GM12873 (cell line): Measurements from ENCODE around the gene BCL2L13.

Experiments
- TF ChIP-seq, protein P1 (sequence below): IDR thresholded peaks from 2 replicates; pipeline ENCODE4 v1.5.1; 2012; ENCODE audit warnings: low read depth, mild to moderate bottlenecking, moderate library complexity, low read length, control low read depth; ENCODE audit not compliant: insufficient read depth; ENCODE audit errors: missing control alignments

Gene BCL2L13

DNA sequence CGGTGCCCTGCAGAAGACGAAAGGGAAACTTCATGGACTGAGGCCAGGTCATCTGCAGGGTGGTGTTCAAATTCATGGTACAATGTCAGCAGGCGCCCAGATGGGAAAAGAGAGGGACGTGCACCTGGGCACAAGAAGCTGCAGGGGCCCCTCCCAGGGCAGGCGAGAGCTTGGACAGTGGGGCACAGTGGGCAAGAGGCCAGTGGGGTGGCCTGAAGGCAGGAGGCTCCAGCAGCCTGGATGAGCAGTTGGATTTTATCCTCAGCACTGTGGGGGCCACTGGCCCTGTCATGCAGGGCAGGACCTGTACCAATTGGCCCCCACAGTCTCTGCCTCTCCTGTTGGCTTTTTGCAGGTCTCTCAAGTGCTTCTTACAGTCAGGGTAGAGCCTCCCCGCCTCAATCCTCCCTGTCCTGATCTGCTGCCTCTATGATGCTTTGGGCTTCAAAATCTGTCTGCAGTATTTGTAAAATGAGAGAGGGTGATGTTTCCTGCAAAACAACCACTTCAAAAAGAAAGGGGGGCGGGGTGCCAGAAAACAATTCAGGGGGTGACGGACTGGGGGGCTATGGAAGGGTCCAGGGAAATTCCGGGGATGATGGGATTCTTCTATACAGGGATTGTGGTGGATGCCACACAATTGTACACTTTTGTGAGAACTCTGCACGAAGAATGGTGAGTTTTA lies 137.4 kb downstream of the BCL2L13 start:
- TF ChIP-seq, protein P1, sequence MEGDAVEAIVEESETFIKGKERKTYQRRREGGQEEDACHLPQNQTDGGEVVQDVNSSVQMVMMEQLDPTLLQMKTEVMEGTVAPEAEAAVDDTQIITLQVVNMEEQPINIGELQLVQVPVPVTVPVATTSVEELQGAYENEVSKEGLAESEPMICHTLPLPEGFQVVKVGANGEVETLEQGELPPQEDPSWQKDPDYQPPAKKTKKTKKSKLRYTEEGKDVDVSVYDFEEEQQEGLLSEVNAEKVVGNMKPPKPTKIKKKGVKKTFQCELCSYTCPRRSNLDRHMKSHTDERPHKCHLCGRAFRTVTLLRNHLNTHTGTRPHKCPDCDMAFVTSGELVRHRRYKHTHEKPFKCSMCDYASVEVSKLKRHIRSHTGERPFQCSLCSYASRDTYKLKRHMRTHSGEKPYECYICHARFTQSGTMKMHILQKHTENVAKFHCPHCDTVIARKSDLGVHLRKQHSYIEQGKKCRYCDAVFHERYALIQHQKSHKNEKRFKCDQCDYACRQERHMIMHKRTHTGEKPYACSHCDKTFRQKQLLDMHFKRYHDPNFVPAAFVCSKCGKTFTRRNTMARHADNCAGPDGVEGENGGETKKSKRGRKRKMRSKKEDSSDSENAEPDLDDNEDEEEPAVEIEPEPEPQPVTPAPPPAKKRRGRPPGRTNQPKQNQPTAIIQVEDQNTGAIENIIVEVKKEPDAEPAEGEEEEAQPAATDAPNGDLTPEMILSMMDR = no peak

DNA sequence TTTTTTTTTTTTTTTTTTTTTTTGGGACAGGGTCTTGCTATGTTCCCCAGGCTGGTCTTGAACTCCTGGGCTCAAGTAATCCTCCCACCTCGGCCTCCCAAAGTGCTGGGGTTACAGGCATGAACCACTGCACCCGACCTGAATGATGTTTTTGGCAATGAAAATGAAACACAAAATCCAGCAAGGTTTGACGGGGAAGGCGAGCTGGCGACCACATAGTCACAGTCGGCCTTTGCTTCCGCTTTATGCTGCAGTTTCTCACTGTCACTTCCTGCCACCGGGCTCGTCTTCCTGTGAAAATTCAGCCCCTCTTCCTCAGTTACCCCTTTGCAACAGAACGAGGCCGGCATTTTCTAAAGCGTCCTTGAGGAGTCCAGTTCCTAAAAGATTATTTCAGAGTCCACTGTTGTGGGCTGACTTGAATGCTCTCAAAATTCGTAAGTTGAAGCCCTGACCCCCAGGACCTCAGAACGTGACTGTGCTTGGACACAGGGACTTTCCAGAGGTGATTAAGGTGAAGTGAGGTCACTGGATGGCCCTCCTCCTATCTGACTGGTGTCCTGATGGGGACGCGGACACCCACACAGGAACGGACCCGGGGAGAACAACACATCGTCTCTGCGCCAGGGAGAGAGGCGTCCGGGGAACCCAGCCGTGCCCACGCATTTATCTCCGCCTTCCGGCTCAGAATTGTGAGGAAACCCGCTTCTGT lies 138.6 kb downstream of the BCL2L13 start:
- TF ChIP-seq, protein P1 = no peak

DNA sequence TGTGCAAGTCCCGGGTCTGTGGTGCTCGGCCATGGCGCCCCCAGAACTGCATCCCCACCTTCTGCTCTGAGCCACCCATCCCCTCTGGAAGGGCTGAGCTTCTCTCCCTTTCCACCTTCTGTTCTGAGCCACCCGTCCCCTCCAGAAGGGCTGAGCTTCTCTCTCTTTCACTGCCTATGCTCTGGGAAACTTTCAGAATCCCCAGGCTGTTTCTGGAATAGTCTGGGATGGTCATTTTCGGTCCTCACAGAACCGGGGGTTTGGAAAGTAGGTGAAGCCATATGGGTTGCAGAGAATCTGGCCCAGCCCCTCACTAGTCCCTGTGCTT lies 139.1 kb downstream of the BCL2L13 start:
- TF ChIP-seq, protein P1 = no peak

DNA sequence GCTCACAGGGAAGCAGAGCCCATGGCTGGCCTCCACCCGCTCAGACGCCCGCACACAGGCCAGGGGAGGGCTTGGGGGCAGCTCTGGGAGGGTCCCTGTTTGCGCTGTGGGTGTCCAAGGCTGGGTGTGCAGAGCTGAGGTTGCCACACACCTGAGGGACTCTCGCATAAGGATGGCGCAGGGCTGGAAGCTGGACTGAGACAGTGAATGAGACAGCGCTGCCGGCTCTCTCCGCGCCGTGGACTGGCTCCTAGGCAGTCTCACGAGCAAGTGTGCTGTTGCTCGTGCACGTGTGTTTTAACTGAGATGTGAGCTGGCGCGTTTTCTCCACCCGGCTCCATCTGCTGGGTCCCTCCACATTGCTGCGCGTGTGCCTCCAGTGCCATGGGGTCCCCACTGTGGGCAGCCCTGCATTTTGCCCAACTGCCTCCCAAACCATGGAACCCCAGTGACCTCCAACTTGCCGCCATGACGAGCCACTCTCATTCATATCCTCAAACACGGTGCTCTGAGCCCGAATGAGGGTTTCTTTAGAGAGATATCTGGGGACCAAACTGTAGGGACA lies 139.9 kb downstream of the BCL2L13 start:
- TF ChIP-seq, protein P1 = no peak

DNA sequence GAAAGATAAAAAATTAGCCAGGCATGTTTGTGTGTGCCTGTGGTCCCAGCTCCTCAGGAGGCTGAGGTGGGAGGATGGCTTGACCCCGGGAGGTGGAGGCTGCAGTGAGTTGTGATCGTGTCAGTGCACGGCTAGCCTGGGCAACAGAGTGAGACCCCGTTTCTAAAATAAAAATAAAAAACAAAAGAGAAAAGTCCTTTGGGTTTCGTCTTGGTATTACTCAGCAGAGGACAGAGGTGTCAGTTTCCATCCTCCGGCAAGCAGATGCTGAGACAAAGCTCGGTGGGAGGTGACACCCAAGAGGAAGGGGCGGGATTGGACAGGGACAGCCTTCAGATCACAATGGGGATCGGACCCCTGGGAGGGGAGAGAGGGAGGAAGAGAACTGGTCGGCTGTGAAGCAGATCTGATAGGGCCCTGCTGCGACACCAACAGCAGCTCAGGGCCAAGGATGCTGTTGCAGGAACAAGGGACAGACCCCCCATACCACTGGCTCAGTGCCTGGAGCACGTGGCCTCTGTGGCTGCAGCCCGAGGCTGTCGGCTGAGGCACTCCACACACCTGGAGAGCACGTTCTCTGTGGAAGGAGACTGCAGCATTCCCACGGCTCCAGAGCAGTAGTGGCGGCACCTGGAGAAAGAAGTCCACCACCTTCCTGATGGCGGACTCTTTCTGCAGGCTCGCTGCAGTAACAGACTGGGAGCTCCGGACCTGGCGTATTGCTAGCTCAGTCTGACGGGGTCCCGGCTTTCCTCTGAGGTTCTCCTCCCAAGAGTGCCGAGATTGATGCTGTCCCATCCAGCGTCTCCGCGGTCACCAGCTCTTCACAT lies 140.9 kb downstream of the BCL2L13 start:
- TF ChIP-seq, protein P1 = no peak

DNA sequence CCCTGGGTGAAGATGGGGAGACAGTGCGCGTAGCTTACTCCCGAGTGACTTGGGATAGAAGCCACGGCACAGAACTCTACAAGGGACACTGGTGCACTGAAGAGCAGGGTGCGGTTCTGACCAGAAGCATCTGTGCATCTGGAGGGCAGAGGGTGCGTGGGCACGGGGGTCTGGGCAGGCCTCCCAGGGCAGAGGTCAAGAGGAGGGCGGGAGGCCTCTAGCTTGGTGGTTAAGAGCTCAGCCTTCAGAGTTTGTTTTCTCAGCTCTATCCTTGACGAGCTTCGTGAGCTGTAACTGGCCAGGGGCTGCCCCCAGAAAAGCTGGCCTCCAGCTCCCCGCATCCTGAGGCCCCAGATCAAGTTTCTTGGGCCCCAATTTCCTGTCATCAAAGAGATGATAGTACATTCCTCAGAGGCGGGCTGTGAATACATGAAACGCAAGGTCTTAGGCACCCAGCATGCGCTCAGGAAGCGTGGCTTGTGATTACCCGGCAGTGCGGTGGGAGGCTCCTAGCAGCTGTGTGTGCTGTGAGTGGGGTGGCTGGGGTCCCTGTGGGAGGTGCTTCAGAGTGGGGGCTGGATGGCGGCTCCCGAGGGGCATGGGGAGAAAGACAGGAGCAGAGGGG lies 141.7 kb downstream of the BCL2L13 start:
- TF ChIP-seq, protein P1 = no peak
